IMR-90 (cell line): Measurements from ENCODE around the gene DIP2B. TPM values are rescaled to one million over a fixed set of nuclear protein-coding genes. Genes with fewer than 3 reads are reported as not detected.
A peak's percentile ranks its signal among the peaks of the same experiment; 100 is the strongest.

Experiments used
- ATAC-seq: fragments of 200-7000 bp; cut with Tn5 transposase; 2 replicates; pipeline ENCODE4 v1.9.1; 2020; ENCODE audit warnings: low read depth, mild to moderate bottlenecking, moderate library complexity
- BruUV-seq: library from RNA; stranded (reverse); fragments of 400-500 nt; replicated peaks from 2 replicates; lab custom pipeline; 2021; lab: Mats Ljungman, UMichigan
- CTCF ChIA-PET: fragments of 300-600 bp; formaldehyde crosslinking; extraction: SDS; loops from one replicate; lab custom pipeline; 2021; ENCODE audit warnings: antibody characterized with exemption; lab: Yijun Ruan, JAX
- POLR2A ChIA-PET: fragments of 300-600 bp; sonication (Branson Sonifier 250); formaldehyde crosslinking; loops from one replicate; lab custom pipeline; 2022; ENCODE audit warnings: antibody characterized with exemption; ENCODE audit not compliant: unreplicated experiment; lab: Charles Lee
- DNase-seq: peaks from one replicate; pipeline ENCODE4 v3.0.0; 2013
- H2AFZ ChIP-seq: replicated peaks from 2 replicates; pipeline ENCODE3; 2013; ENCODE audit warnings: low read length, mild to moderate bottlenecking; ENCODE audit not compliant: poor library complexity
- H2AK5ac ChIP-seq: 2 replicates; pipeline ENCODE4 v1.6.1; 2013; ENCODE audit warnings: low read depth, low read length, inconsistent platforms
- H2AK9ac ChIP-seq: replicated peaks from 2 replicates; pipeline ENCODE3; 2013; ENCODE audit warnings: mild to moderate bottlenecking, low read depth, low read length, moderate library complexity; ENCODE audit not compliant: poor library complexity
- H2BK120ac ChIP-seq: 2 replicates; pipeline ENCODE4 v1.6.1; 2013; ENCODE audit warnings: low read depth, low read length, inconsistent platforms
- H2BK15ac ChIP-seq: 3 replicates; pipeline ENCODE4 v1.6.1; 2013; ENCODE audit warnings: low read depth, low read length, inconsistent platforms
- H2BK20ac ChIP-seq: 2 replicates; pipeline ENCODE4 v1.6.1; 2013; ENCODE audit warnings: low read depth, mild to moderate bottlenecking, inconsistent platforms, low read length, moderate library complexity
- H2BK5ac ChIP-seq: 2 replicates; pipeline ENCODE4 v1.6.1; 2013; ENCODE audit warnings: mild to moderate bottlenecking, low read depth, low read length, inconsistent platforms; ENCODE audit not compliant: poor library complexity, severe bottlenecking
- H3K14ac ChIP-seq: replicated peaks from 2 replicates; pipeline ENCODE4 v1.6.1; 2013; ENCODE audit warnings: low read depth, low read length, inconsistent platforms
- H3K18ac ChIP-seq: 2 replicates; pipeline ENCODE4 v1.6.1; 2013; ENCODE audit warnings: low read depth, low read length, control low read depth
- H3K23ac ChIP-seq: 2 replicates; pipeline ENCODE4 v1.6.1; 2013; ENCODE audit warnings: low read depth, low read length, inconsistent platforms
- H3K27ac ChIP-seq: 2 replicates; pipeline ENCODE4 v1.5.1; 2013; ENCODE audit warnings: mild to moderate bottlenecking, control low read depth, low read length; ENCODE audit not compliant: insufficient read depth
- H3K27me3 ChIP-seq: 2 replicates; pipeline ENCODE4 v1.6.1; 2013; ENCODE audit warnings: low read length; ENCODE audit not compliant: control insufficient read depth, insufficient read depth
- H3K36me3 ChIP-seq: 2 replicates; pipeline ENCODE4 v1.6.1; 2013; ENCODE audit warnings: low read length, mixed read lengths; ENCODE audit not compliant: control insufficient read depth, insufficient read depth
- H3K4ac ChIP-seq: 2 replicates; pipeline ENCODE4 v1.6.1; 2013; ENCODE audit warnings: low read depth, low read length, inconsistent platforms
- H3K4me1 ChIP-seq: 2 replicates; pipeline ENCODE4 v1.6.1; 2013; ENCODE audit warnings: low read length, mixed read lengths; ENCODE audit not compliant: control insufficient read depth, insufficient read depth
- H3K4me2 ChIP-seq: 2 replicates; pipeline ENCODE4 v1.6.1; 2013; ENCODE audit warnings: low read depth, mild to moderate bottlenecking, control low read depth, low read length, moderate library complexity
- H3K4me3 ChIP-seq: 2 replicates; pipeline ENCODE4 v1.5.1; 2013; ENCODE audit warnings: low read depth, mild to moderate bottlenecking, control low read depth, low read length, moderate library complexity; ENCODE audit not compliant: insufficient read depth
- H3K56ac ChIP-seq: 2 replicates; pipeline ENCODE4 v1.6.1; 2013; ENCODE audit warnings: low read length, inconsistent platforms; ENCODE audit not compliant: insufficient read depth; ENCODE audit errors: extremely low read depth
- H3K79me1 ChIP-seq, 2 experiments: 2 replicates each; pipeline ENCODE4 v1.6.1; 2013; ENCODE audit warnings: low read length in 2 of 2, inconsistent platforms in 1 of 2, low read depth in 1 of 2
- H3K9ac ChIP-seq: 2 replicates; pipeline ENCODE4 v1.6.1; 2013; ENCODE audit warnings: low read depth, low read length, control low read depth
- H3K9me1 ChIP-seq: 2 replicates; pipeline ENCODE4 v1.6.1; 2013; ENCODE audit warnings: low read length, inconsistent platforms; ENCODE audit not compliant: insufficient read depth
- H3K9me3 ChIP-seq: 2 replicates; pipeline ENCODE4 v1.6.1; 2013; ENCODE audit warnings: low read length; ENCODE audit not compliant: control insufficient read depth, insufficient read depth
- H4K20me1 ChIP-seq: 2 replicates; pipeline ENCODE4 v1.6.1; 2013; ENCODE audit warnings: low read length, inconsistent platforms; ENCODE audit not compliant: insufficient read depth
- H4K5ac ChIP-seq: 2 replicates; pipeline ENCODE4 v1.6.1; 2013; ENCODE audit warnings: mild to moderate bottlenecking, low read depth, low read length, control low read depth
- H4K8ac ChIP-seq, 2 experiments: 2 replicates each; pipeline ENCODE4 v1.6.1; 2013; ENCODE audit warnings: low read depth in 2 of 2, low read length in 2 of 2, control low read depth in 1 of 2, inconsistent platforms in 1 of 2
- H4K91ac ChIP-seq: 2 replicates; pipeline ENCODE4 v1.6.1; 2013; ENCODE audit warnings: low read depth, low read length, inconsistent platforms; ENCODE audit not compliant: insufficient read depth
- BHLHE40 ChIP-seq: fragments of 150-350 bp; IDR thresholded peaks from 2 replicates; pipeline ENCODE4 v1.6.1; 2016; ENCODE audit warnings: mild to moderate bottlenecking, low read depth, low read length
- CEBPB ChIP-seq: IDR thresholded peaks from 2 replicates; pipeline ENCODE4 v1.6.1; 2012; ENCODE audit warnings: low read depth, low read length, improper control_type of control experiment
- CHD1 ChIP-seq: IDR thresholded peaks from 2 replicates; pipeline ENCODE4 v1.6.1; 2012; ENCODE audit warnings: low read depth, low read length, improper control_type of control experiment
- FOS ChIP-seq: fragments of 150-350 bp; IDR thresholded peaks from 2 replicates; pipeline ENCODE4 v1.6.1; 2016; ENCODE audit warnings: low read depth, low read length
- MAFK ChIP-seq: IDR thresholded peaks from 2 replicates; pipeline ENCODE4 v1.6.1; 2012; ENCODE audit warnings: low read depth, low read length, improper control_type of control experiment
- MAZ ChIP-seq: IDR thresholded peaks from 2 replicates; pipeline ENCODE4 v1.6.1; 2012; ENCODE audit warnings: low read depth, mild to moderate bottlenecking, low read length, improper control_type of control experiment, moderate library complexity, borderline replicate concordance
- MXI1 ChIP-seq: IDR thresholded peaks from 2 replicates; pipeline ENCODE4 v1.6.1; 2012; ENCODE audit warnings: low read depth, mild to moderate bottlenecking, low read length, moderate library complexity, borderline replicate concordance
- NFE2L2 ChIP-seq: fragments of 150-350 bp; IDR thresholded peaks from 2 replicates; pipeline ENCODE4 v1.6.1; 2016; ENCODE audit warnings: low read depth, mild to moderate bottlenecking, low read length
- POLR2A ChIP-seq: IDR thresholded peaks from 2 replicates; pipeline ENCODE4 v1.6.1; 2012; ENCODE audit warnings: mild to moderate bottlenecking, low read depth, low read length
- RAD21 ChIP-seq: IDR thresholded peaks from 2 replicates; pipeline ENCODE4 v1.6.1; 2012; ENCODE audit warnings: low read length, improper control_type of control experiment
- SMC3 ChIP-seq: fragments of 150-350 bp; IDR thresholded peaks from 2 replicates; pipeline ENCODE4 v1.6.1; 2016; ENCODE audit warnings: low read depth, mild to moderate bottlenecking, antibody characterized with exemption, low read length, moderate library complexity
- WGBS, 2 experiments: methylation state at CpG; one replicate each; pipeline versions ENCODE4 v1.1.5 to v1.1.7; 2013; ENCODE audit warnings: missing lambda C conversion rate in 2 of 2; ENCODE audit not compliant: insufficient read length in 1 of 2; ENCODE audit errors: extremely low coverage in 2 of 2; 5-methylcytosine and 5-hydroxymethylcytosine counted together
- dilution Hi-C: fragments of 300-500 bp; cut with HindIII; formaldehyde crosslinking; loops from one replicate; pipeline ENCODE4 v1.14.3; 2018; ENCODE audit warnings: low sequenced_read_pairs; ENCODE audit not compliant: unreplicated experiment
- in situ Hi-C: fragments of 300-500 bp; cut with MboI; formaldehyde crosslinking; loops from 3 replicates; pipeline ENCODE4 v1.14.3; 2019; ENCODE audit warnings: low sequenced_read_pairs, inconsistent platforms, mixed read lengths
- intact Hi-C: fragments of 100-400 bp; cut with micrococcal nuclease; formaldehyde crosslinking; loops from 2 replicates; pipeline ENCODE4 v1.10.0; 2022
- polyA plus RNA-seq, 3 experiments: library from polyadenylated mRNA; depleted of rRNA; stranded (reverse); fragments of >200 nt; gene quantifications; 2 replicates each; pipeline ENCODE4 v1.2.3, GENCODE V29; 2012; ENCODE audit warnings: low replicate concordance in 1 of 3
- total RNA-seq: library from RNA; depleted of rRNA; stranded (reverse); fragments of >200 nt; gene quantifications from 2 replicates; pipeline ENCODE4 v1.2.3, GENCODE V29; 2012

Gene DIP2B
- total and polyA plus RNA-seq, 2 of the 4 experiments (the other 2 are of a cell fraction), result 7.7 to 12.9 TPM

- H4K5ac ChIP-seq, result no peak overlapping the region
- H2AFZ ChIP-seq, result no peak overlapping the region
- H2AK9ac ChIP-seq, result no peak overlapping the region
- ATAC-seq (no peak), DNase-seq (no peak)
- H2BK120ac ChIP-seq, result no peak overlapping the region
- no peak overlapping the region for H3K14ac ChIP-seq
- in situ Hi-C loops (loop anchor here (25.0 kb wide), 1 partner anchor 510 kb away; no protein-coding TSS in a partner anchor), dilution Hi-C loops (no loop called here), intact Hi-C loops (no loop called here)
- peaks cover 11% of the 10 kb centered on the region for H3K36me3 ChIP-seq
- no peak for TF ChIP-seq CEBPB
- no peak for TF ChIP-seq MAZ
- no peak for TF ChIP-seq FOS
- no peak for TF ChIP-seq NFE2L2
- no peak for TF ChIP-seq RAD21
- no peak for TF ChIP-seq POLR2A
- TF ChIP-seq CHD1, result no peak
- TF ChIP-seq MAFK, result no peak
- TF ChIP-seq MXI1, result no peak
- TF ChIP-seq BHLHE40, result no peak
- TF ChIP-seq SMC3, result no peak
- WGBS, 2 experiments, result no CpG with 5 or more reads among the region's 1 CpG
- CTCF ChIA-PET, result no interaction called here
- no peak overlapping the region for H3K9ac ChIP-seq
- no peak overlapping the region for H2BK15ac ChIP-seq
- H3K56ac ChIP-seq, result no peak overlapping the region
- POLR2A ChIA-PET, result no interaction called here
- no peak overlapping the region for H2AK5ac ChIP-seq
- H4K20me1 ChIP-seq, result no peaks in the 10 kb centered on the region
- BruUV-seq, result TSS peak; percentile 46
- no peaks in the 10 kb centered on the region for H3K27me3 ChIP-seq
- no peak overlapping the region for H2BK5ac ChIP-seq
- H3K23ac ChIP-seq, result no peak overlapping the region
- H3K79me1 ChIP-seq, result 0 out of 4 replicates have a peak, but pooled peaks cover 0 to 3% of the 10 kb centered on the region in 2 experiments
- H2BK20ac ChIP-seq, result no peak overlapping the region
- no peak overlapping the region for H3K4me2 ChIP-seq
- H3K9me3 ChIP-seq, result no peaks in the 10 kb centered on the region
- no peak overlapping the region for H4K8ac ChIP-seq
- no peak overlapping the region for H3K4me3 ChIP-seq
- no peaks in the 10 kb centered on the region; the same call in 1 of the 2 replicates for H3K4me1 ChIP-seq
- H3K4ac ChIP-seq, result no peak overlapping the region
- H3K27ac ChIP-seq, result no peak overlapping the region
- no peak overlapping the region for H4K91ac ChIP-seq
- no peak overlapping the region for H3K18ac ChIP-seq
- no peaks in the 10 kb centered on the region for H3K9me1 ChIP-seq
Observed at GRCh38 chr12:50477241-50477832, 27.4 kb upstream of the DIP2B start.
